ENCODE data around the gene MPL. TPM values are rescaled to one million over a fixed set of nuclear protein-coding genes. Genes with fewer than 3 reads are reported as not detected.
"Not testable (repeated sequence)": the region's sequence is repeated elsewhere in the genome, so short reads cannot be mapped to it uniquely, and the experiment has no call there.

The MPL gene
- total RNA-seq, 1 donor from 2014 or later: 0.82 TPM

- H3K36me3 ChIP-seq: peaks cover 20% of the 10 kb centered on the region
- TF ChIP-seq CTCF (IDR thresholded peaks at IDR 0.05; ENCODE audit: borderline replicate concordance): no peak
- no peaks in the 10 kb centered on the region for H3K9me3 ChIP-seq (replicated peaks)
- no peak overlapping the region for H3K4me3 ChIP-seq
- intact Hi-C loops (cut with micrococcal nuclease): no loop called here
- H3K27me3 ChIP-seq (ENCODE audit: low read depth): no peaks in the 10 kb centered on the region
- no peak overlapping the region for H3K27ac ChIP-seq (replicated peaks)
- DNase-seq: no peak
- H3K4me1 ChIP-seq: peaks cover 10% of the 10 kb centered on the region
Measured at GRCh38 chr1:43395523-43395922, 57.9 kb downstream of the MPL start.

- Histone ChIP-seq H3K4me3 (no peak overlapping the region), H3K4me1 (peaks cover 5% of the 10 kb centered on the region), H3K27me3 (ENCODE audit: low read depth) (no peaks in the 10 kb centered on the region), H3K36me3 (peaks cover 20% of the 10 kb centered on the region), H3K27ac (replicated peaks) (no peak overlapping the region), H3K9me3 (replicated peaks) (no peaks in the 10 kb centered on the region)
- no peak for DNase-seq
- no peak for TF ChIP-seq CTCF (IDR thresholded peaks at IDR 0.05; ENCODE audit: borderline replicate concordance)
- intact Hi-C loops (cut with micrococcal nuclease): no loop called here
Measured at GRCh38 chr1:43396059-43396458, 58.4 kb downstream of the MPL start.

- no peak overlapping the region for H3K4me3 ChIP-seq
- H3K27me3 ChIP-seq (ENCODE audit: low read depth): no peaks in the 10 kb centered on the region
- intact Hi-C loops (cut with micrococcal nuclease): no loop called here
- H3K27ac ChIP-seq (replicated peaks): no peak overlapping the region
- TF ChIP-seq CTCF (IDR thresholded peaks at IDR 0.05; ENCODE audit: borderline replicate concordance): no peak
- H3K36me3 ChIP-seq: peaks cover 26% of the 10 kb centered on the region
- H3K9me3 ChIP-seq (replicated peaks): no peaks in the 10 kb centered on the region
- DNase-seq: no peak
- H3K4me1 ChIP-seq: peaks cover 9% of the 10 kb centered on the region
Measured at GRCh38 chr1:43398227-43398626, 60.6 kb downstream of the MPL start.

DNA sequence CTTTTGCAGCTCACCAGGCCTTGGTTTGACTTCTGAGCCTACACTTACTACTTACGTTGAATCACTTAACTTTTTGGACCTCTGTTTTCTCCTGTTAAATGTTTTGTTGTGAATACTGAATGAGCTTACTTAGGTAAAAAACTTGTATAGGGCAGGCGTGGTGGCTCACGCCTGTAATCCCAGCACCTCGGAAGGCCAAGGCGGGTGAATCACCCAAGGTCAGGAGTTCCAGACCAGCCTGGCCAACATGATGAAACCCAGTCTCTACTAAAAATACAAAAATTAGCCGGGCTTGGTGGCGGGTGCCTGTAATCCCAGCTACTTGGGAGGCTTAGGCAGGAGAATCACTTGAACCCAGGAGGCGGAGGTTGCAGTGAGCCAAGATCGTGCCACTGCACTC, 62.8 kb downstream of the MPL start:
- H3K4me3 ChIP-seq; H3K9me3 ChIP-seq (replicated peaks); DNase-seq; H3K27me3 ChIP-seq (ENCODE audit: low read depth); H3K27ac ChIP-seq (replicated peaks); intact Hi-C loops (cut with micrococcal nuclease): not testable (repeated sequence)
- H3K36me3 ChIP-seq: peaks cover 40% of the 10 kb centered on the region
- H3K4me1 ChIP-seq: peaks cover 14% of the 10 kb centered on the region

- peaks cover 21% of the 10 kb centered on the region for H3K4me1 ChIP-seq
- H3K9me3 ChIP-seq (replicated peaks): no peaks in the 10 kb centered on the region
- no peak overlapping the region for H3K4me3 ChIP-seq
- H3K27me3 ChIP-seq (ENCODE audit: low read depth): no peaks in the 10 kb centered on the region
- no peak for DNase-seq
- no peak for TF ChIP-seq CTCF (IDR thresholded peaks at IDR 0.05; ENCODE audit: borderline replicate concordance)
- H3K36me3 ChIP-seq: peaks cover 43% of the 10 kb centered on the region
- no peak overlapping the region for H3K27ac ChIP-seq (replicated peaks)
- intact Hi-C loops (cut with micrococcal nuclease): no loop called here
Measured at GRCh38 chr1:43402089-43402865, 64.7 kb downstream of the MPL start.

Small RNA genes within 50 kb of the gene (microRNA-seq; reads per million reads assigned to microRNA genes)
- gene MIR6734: not detected

Other genes starting within 250 kb of the MPL start
- gene EBNA1BP2, start 165.5 kb upstream of the MPL start, total RNA-seq: 29.8 TPM
- gene CFAP57, start 165.5 kb upstream of the MPL start, total RNA-seq: not detected
- gene TMEM125, start 67.8 kb upstream of the MPL start, total RNA-seq: not detected
- not detected for gene C1orf210, start 52.2 kb upstream of the MPL start, total RNA-seq
- gene TIE1, start 36.8 kb upstream of the MPL start, total RNA-seq: 25.1 TPM
- gene CDC20, start 21.2 kb downstream of the MPL start, total RNA-seq: 0.99 TPM
- 26.7 TPM for gene ELOVL1, start 30.2 kb downstream of the MPL start, total RNA-seq
- gene MED8, start 52.0 kb downstream of the MPL start, total RNA-seq: 15.7 TPM
- gene SZT2, start 52.1 kb downstream of the MPL start, total RNA-seq: 24.8 TPM
- 22.8 TPM for gene HYI, start 116.1 kb downstream of the MPL start, total RNA-seq
- gene PTPRF, start 193.1 kb downstream of the MPL start, total RNA-seq: 2.9 TPM